ENCODE measurements around the gene GNLY.

The GNLY gene

DNA sequence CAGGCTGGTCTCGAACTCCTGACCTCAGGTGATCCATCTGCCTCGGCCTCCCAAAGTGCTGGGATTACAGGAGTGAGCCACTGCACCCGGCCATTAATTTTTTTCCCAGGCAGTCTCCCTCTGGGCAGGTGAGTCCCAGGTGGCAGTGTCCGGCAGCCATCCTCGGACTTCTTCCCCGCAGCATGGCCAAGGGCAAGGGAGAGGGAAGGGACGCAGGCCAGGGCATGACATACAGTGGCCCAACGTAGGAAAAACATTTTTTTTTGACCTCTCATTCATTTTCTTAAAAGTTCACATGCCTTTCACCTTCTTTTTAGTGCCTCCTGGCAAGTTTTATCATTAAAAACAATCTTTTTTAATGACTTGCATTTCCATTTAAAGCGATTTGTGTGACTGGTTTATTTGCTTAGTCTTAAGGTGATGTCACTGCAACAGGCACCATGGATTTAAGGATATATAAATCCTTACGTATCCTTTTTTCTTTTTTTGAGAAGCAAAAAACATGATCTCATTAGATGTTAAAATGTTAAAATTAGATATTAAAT, 36.6 kb downstream of the GNLY start:
- DNase-seq: no peak

DNA sequence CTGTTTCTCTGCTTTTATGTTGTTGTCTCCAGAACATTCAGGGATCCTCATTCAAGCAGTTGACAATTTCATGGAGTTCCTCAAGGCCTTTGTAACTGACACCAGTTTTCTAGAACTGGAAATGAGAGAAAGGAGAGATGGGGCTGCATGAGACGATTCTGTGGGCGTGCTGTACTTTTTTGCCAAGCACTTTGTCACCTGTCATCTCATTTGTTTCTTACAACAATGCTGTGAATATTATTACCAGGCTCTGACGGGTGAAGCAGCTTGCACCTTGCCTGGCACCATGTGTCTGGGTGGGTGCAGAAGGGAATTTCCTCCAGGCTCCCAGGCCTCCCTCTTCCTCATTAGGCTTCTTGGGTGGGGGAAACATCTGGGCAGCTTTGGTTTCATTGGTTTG, 37.4 kb downstream of the GNLY start:
- DNase-seq: peak; percentile 55

DNA sequence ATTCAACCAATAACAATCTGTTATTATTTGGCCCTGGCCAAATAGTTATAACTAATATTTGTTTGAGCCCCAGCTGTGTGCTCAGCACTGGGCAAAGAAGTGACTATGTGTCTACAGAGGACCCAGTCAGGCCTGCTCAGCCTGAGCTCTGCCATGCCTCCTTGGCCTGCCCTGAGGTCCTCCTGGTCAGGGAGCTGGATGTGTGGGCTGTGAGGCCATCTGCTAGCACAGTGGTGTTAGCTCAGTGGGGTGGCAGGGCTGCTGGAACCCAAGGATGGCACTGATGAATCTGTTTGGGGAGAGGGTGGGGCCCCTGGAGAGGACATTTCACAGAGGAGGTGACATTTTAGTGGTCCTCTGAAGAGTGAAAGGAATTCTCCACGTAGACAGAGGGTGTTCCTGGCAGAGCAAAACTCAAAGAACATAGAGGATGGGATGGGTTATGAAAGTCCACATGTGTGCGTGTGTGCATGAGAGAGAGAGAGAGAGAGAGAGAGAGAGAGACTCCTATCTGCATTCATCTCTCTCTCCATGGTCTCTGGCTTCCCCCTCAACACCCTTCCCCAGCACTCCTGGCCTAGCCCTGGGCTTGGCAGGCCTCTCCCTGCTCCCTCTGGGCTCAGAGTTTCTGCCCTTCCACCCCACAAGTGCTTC, 38.4 kb downstream of the GNLY start:
- DNase-seq: no peak

DNA sequence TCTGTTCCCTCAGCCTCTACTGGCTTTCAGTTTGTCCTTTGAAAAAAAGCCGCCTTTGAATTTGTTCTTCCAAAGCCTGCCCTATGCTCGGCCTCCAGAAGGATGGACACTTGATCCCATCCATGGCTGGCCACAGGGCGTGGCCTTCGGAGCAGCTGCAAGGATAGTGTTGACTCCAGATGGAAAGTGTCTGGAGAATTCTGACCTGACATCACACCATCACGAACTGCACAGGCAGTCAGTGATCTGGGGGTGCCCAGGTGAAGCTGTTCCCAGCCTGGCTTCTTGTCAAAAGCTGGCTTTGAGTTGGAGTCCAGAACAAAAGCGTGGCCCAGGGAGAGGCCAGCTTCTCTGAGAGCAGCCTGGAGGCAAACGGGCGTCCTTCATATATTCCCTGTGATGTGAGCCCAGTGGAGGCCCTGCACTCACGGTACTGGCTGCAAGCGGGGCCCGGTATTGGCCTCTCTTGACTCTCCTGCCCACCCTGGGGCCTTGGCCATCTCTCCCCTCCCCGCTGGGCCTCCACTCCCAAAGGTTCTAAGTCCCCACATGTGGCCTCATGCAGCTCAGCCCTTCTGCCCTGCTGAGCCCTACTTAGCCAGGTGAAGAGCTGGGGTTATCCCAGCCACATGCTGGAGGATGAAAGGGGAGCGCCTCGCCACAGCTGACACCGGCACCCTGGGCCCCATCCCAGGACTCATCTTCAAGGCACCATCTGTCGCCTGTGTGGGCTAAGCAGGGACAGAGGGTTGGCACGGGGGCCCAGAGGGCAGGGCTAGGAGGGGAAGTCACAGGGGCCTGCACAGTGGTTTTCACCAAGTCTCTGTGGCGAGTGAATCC, 39.2 kb downstream of the GNLY start:
- peak; percentile 63 for DNase-seq

DNA sequence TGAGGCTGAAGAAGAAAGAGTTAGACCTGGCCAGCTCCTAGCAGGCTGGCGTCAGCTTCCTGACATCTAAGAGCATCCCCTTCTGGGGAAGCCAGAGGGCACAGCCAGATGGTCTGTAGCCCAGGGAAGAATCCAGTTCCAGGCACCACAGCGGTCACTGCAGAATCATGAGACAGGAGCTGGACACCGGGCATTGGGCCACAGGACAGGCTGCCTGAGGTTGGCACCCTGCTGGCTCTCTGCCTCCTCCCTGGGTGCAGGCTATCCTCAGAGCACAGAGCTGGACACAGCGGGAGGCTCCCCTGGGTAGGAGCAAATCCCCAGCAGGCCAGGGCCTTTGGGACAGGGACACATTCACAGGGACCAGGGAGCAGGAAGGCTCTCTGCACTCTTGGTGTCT, 39.9 kb downstream of the GNLY start:
- no peak for DNase-seq

DNA sequence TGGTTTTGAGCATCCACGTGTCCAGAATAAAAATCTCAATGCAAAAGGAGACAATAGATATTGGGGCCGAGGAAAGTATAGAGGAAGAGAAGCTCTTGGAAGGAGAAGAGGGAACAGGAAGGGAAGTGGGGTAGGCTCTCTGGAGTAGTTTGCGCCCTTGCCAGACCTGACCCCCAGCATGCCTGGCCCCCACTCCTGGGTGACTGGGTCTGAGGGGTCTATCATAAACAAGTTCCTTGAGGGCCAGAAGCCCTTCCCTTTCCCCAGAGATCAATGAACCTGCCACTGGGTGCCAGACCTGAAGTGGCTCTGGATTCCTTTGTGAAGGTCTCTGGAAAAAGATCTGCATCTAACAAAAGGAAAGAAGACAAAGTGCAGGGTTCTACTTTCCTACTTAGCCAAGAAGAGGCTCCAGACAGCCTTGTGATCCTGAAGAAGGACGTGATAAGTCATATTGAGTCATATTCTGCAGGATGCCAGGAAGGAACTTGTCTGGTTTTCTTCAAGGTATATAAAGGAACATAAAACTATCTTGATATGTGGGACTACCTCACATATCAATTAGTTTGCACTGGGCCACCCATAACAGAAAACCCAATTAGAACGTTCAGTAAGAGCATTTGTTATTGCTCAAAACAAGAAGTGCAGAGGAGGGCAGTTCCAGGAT, 40.9 kb downstream of the GNLY start:
- DNase-seq: no peak

DNA sequence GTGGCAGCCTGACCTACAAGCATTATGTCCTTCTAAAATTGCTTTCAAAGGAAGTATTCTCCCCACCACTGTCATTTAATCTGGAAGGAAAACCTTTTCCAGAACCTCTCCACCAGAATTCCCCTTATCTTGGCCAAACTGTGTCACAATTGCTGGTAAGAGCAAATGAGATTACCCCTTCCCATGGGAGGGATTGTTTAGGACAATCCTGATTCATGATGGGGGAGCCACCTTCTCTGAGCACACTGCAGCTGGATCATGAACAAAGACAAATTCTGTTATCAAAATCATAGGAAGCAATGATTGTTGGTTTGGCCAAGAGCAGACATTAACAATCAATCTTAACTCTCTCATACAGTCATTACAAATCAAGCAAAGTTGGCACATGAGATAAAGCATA, 41.5 kb downstream of the GNLY start:
- no peak for DNase-seq

DNA sequence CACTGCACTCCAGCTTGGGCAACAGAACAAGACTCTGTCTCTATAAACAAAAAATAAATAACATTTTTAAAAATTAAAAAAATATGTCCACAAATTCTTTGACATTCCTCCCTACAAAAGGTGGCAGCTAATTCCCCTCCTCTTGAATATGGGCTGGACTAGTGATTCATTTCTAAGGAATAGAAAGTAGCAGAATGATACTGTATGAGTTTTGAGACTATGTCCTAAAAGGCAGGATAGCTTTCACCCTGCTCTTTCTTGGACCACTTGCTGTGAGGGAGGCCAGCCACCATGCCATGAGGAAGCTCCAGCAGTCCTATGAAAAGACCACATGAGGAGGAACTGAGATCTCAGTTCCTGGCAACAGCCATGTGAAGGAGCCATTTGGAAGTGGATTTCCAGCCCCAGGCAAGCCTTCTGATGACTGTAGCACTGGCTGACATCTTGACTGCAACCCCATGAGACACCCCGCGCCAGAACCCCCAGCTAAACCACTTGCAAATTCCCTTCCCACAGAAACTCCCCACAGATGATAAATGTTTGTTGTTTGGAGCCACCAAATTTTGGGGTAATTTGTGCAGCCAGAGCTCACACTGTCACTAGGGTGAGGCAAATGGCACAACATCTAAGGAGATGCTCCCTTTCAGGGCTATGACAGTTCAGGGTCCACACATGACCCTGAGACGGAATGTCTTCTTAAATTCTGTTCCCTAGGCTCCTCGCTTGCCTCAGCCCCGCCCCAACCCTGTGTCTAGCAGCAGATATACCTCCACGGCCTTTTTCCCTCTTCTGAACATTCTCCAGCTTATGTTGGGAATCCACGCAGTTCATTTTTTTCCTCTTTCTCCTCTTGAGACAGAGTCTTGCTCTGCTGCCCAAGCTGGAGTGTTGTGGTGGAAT, 42.5 kb downstream of the GNLY start:
- DNase-seq: no peak

DNA sequence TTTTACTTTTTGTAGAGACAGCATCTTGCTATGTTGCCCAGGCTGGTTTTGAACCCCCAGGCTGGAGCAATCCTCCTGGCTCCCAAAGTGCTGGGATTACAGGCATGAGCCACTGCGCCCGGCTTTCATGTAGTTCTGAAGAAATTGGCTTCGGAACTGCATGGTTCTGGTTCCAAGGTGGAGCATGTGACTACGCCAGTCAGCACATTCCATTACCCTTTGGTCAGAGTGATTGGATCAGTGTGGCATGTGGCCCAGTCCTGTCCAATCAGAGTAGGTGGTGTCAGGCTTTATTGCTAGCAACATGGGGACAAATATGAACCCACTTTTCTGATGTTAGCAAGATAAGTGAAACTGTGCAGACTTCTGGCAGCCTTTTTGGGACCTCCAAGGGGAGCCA, 43.3 kb downstream of the GNLY start:
- DNase-seq: no peak

DNA sequence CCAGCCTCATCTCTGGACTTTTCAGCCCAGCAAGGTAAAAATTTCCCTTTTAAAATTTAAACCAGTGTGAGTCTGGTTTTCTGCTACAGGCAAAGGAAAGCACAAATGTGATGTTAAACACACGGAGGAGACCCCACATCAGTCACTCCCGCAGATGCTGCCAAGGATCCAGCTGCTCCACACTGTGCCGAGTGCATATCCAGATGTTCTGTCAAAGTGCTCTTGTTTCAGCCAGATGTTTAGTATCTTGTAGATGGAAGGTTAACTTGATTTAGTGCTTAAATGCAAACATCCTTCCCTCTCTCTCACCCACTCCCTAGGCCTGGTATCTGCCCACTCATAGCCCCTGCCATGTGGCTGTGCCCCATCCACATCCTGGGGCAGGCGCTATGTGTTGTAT, 43.8 kb downstream of the GNLY start:
- peak; percentile 9 for DNase-seq

DNA sequence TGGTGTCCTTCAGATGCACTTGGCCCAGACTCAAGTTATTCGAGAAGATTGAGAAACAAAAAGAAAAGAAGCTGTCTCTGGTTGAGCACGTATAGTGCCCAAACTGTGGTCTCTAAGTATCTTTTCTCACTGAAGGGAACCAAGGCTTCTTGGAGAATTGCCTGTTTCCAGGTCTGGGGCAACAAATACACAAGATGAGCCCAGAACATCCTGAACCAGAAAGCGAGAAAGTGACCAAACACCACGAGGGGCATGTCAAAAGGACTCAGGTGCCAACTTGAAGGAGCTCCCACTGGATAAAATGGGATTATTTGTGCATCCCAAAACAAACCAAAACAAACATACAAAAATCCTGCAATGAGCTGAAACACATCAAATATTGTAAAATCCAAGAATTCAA, 46.0 kb downstream of the GNLY start:
- no peak for DNase-seq

DNA sequence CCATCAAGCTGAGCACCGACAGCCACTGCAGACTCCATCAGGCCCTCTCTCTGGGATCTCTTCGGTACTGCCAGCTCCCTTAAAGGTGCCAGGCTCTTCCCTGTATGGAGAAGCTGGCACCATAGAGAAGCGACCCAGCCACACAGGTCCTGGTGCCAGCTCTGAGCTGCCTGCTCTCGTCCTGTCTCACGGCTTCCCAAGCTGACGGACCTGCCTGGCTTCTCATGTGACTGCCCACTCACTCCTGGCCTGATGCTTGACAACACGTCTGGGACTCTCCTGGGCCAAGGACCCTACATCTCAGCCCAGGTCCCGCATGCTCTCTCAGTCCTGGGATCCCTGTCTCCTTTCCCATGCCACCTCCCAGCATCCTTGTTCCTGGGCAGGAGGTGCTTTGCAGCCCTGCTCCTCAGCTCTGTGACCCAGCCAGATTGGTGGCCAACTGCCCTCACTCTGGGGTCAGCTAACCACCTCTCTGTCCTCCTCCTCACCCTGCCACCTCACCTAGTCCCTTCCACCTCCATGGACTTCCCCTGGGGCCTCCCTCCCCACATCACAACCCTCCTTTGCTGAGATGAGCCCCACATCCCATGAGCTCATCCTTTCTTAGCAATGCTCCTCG, 47.2 kb downstream of the GNLY start:
- DNase-seq: no peak

DNA sequence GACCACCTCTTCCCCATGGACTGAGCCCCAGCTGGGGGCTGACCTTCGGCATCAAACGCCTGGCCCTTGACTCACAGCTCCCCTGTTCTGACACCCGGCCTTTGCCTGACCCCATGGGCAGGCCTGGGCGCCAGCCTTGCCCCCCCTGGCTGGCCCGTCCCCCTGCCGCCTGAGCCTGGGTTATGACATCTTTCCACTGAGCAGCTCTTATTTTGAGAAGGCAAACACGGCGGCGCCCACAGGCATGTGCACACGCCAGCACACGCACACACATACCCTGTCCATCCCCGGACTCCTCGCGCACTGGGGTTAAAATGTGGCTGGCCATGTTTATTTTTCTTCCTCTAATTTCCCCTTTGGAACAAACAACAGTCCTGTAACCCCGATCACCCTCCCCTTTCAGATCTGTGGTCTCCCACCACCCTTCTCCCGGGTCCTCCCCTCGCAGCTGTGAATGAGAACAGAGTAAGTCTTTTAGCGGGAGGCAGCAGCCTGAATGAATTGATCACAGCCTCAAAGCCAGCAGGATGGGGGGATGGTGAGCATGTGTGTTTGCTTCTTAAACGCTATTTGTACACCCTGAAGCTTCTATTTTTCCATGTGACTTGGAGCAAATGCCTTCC, 47.8 kb downstream of the GNLY start:
- peak; percentile 93 for DNase-seq

DNA sequence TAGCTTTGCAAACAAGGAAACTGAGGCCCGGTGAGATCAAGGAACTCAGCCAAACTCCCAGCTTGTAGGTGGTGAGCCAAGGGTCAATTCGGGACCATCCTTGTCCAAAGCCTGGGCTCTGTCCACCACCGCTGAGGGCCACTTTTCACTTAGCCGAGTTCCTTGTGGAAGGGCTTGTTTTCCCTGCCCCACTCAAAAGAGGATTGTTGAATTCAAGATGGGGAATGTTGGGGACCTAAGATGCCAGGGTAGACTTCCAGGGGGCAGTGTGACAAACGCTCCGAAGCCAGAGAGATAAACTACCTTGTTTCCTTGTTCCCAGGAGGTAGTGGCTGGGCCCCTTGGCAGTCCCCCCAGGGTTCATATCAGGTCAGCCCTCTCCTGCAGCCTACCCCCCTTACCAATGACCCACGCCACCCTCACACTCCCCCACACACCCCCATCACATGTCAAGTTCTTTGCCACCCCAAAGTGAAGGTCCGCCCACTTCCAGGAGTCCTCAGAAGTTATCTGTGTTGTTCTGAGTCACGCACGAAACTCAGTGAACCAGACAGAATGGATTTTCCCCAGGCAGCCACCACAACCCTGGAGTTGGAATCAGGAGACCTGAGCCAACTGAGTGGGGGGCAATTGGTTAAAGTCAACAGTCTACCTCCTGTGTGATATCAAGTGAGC, 49.3 kb downstream of the GNLY start:
- DNase-seq: no peak

DNA sequence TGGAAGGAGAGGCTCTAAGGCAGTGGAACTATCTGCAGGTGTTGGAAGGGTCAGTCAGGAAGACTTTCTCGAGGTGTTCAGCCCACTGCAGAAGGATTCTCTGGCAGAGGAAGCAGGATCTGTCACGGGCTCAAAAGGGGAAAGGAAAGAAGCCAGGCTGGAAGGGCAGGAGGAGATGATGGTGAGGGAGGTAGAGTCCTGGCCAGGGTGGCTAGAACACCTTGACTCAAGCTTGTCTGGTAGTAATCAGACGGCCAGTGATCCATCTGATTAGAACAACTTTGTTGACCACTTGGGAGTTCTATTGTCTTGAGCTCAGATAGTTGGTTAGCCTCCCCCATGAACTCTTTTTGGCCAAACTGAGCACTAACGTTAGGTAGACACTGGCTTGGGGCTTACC, 49.9 kb downstream of the GNLY start:
- no peak for DNase-seq

DNA sequence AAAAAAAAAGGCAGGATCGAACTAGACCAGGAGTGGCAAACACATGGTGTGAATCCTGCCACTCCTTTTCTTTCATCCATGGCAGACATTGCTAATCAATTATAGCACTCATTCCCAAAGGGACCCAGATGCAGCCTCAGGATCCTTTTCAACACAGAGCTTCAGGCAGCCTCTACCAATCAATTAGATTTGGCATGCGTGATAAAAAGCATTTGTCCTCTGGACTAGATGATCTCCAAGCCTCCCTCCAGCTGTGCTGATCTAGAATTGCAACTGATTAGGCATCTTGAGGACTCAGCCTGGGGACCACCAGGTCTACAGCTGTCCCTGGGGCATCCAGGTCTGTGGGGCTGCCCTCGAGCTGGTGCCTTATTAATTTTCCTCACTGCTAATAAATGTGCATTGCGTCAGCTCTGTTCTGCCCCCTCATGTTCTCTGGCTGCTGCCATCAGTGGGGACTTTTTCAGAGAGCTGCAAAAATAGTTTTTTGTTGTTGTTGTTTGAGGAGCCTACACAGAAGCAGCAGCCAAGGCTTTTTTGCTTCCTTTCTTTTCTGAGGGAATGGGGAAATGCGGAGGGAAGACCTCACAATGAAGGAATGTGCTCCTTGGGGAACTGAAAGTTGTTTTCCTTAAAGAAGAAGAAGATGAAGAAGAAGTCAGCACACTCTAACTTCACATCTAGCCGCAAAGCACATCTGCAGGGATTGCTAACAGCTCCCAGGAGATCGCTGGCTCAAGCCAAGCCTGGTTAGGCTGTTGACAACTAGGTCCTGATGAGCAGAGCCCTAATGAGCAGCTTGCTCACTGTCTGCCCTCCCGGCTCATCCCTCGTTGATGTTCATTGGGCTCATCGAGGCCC, 50.8 kb downstream of the GNLY start:
- DNase-seq: peak; percentile 80

DNA sequence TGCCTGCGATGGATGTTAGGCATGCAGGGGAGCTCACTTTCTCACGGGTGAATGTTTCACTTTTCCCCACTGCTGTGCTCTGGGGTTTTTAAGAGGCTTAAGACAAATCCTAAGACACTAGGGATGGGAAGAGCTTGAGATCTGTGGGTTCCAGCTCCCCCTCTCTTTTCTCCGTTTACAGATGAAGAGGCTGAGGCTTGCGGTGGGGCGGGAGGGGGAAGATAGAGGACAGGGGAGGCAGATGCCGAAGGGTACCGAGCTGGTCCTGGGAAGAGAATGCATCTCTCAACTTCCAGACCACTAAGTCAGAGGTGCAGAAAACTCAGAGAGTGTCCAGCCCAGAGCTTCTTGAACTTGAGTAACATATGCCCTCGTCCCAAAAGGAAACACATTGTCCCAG, 51.5 kb downstream of the GNLY start:
- DNase-seq: no peak

DNA sequence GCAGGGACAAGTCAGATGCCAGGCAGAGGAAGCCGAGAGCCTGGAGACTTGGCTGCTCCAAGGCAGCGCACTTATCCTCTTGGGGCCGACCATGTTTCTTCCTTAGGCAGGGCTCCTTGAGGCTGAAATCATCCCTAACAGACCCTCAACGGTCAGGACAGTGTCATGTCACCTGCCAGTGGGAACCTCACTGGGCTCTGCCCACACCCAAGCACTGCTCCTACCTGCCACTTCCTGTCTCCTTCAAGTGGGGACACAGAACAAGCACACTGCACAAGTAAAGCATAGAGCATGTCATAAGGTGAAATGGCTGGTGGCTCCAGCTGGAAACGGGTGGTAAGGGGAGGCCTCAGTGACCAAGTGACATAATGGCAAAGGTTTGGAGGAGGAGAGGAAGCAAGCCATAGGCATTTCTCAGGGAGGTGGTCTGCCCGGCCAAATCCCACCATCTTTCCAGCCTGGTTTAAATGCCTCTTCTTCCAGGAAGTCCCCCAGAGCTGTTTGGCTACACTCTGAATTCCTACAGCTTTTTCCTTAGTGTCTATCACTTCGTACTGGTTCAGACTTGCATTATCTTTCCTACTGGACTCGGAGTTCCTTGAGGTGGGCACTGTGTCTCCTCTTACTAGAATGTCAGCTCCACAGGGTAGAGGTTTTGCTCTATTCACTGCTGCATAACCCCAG, 52.3 kb downstream of the GNLY start:
- no peak for DNase-seq

DNA sequence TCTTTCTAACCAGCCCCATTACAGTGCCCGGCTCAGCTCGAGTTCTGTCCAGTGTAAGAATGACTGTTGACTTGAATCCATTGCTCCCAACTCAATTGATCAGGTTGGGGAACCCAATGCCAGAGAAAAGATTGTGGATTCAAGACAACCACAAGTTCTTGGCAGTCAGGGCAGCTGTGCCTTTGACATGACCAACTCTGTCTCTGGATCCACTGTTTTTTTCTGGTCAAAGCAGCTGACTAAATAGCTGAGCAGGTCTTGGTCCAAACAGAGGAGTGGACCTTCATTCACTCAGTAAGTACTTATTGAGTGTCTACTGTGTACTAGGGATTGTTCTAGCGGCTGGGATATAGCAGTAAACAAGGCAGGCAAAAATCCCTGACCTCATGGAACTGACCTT, 53.3 kb downstream of the GNLY start:
- DNase-seq: no peak

Measured in NCI-H2171 treated with DMSO at 0.1 percent for 48 hours (cell line).